Tibial nerve (tissue), 3 donors: ENCODE data around the gene ECPAS.
"Not testable (repeated sequence)": the region's sequence is repeated elsewhere in the genome, so short reads cannot be mapped to it uniquely, and the experiment has no call there.

Experiments used
- POLR2A ChIP-seq, 2 donors: fragments of 450-650 bp; IDR thresholded peaks; one replicate each; pipeline ENCODE4 v1.6.1; 2017; ENCODE audit warnings: antibody characterized with exemption in 2 of 2, mild to moderate bottlenecking in 2 of 2, moderate library complexity in 2 of 2
- TF ChIP-seq, protein P1 (sequence below), 5 experiments: fragments of 200-600 bp in 3 of 5; fragments of 450-650 bp in 2 of 5; sonication (generic) in 3 of 5; IDR thresholded peaks; one replicate each; pipeline ENCODE4 v1.5.1; 2016 to 2019; ENCODE audit warnings: antibody characterized with exemption in 5 of 5, mild to moderate bottlenecking in 3 of 5, moderate library complexity in 2 of 5

DNA sequence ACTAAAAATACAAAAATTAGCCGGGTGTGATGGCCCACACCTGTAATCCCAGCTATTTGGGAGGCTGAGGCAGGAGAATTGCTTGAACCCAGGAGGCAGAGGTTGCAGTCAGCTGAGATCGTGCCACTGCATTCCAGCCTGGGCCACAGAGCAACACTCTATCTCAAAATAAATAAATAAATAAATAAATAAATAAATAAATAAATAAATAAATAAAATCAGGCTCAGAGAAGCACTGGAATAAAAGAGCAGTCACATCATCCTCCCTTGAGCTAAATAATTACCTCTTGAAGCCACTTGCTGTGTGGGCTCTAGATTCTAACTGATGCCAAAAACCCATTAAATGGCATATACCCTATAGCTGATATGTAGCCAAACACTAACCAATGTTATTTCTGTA, 13.0 kb upstream of the ECPAS start:
- TF ChIP-seq, protein P1, sequence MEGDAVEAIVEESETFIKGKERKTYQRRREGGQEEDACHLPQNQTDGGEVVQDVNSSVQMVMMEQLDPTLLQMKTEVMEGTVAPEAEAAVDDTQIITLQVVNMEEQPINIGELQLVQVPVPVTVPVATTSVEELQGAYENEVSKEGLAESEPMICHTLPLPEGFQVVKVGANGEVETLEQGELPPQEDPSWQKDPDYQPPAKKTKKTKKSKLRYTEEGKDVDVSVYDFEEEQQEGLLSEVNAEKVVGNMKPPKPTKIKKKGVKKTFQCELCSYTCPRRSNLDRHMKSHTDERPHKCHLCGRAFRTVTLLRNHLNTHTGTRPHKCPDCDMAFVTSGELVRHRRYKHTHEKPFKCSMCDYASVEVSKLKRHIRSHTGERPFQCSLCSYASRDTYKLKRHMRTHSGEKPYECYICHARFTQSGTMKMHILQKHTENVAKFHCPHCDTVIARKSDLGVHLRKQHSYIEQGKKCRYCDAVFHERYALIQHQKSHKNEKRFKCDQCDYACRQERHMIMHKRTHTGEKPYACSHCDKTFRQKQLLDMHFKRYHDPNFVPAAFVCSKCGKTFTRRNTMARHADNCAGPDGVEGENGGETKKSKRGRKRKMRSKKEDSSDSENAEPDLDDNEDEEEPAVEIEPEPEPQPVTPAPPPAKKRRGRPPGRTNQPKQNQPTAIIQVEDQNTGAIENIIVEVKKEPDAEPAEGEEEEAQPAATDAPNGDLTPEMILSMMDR (IDR thresholded peaks at IDR 0.05) = not testable (repeated sequence)
- TF ChIP-seq POLR2A (IDR thresholded peaks at IDR 0.05) = not testable (repeated sequence)
